ENCODE data around the gene GAD2.

GAD2 gene

GRCh38 chr10:26216585-26217395 is at the start of gene GAD2:
GAD2 (plus strand) TSS chr10:26216774; CDS start chr10:26216810, 36 bp downstream.
- DNase-seq (ENCODE audit: low read depth in 2 of 2): no peak

- no peak for DNase-seq (ENCODE audit: low read depth in 2 of 2)
These were observed 47.1 kb upstream of the GAD2 start for GRCh38 chr10:26169466-26169865.

- DNase-seq (ENCODE audit: low read depth in 2 of 2): no peak
These were observed 44.4 kb upstream of the GAD2 start for GRCh38 chr10:26172131-26172530.

GRCh38 chr10:26173837-26174236 is 42.7 kb upstream of the GAD2 start:
- DNase-seq (ENCODE audit: low read depth in 2 of 2): no peak

GRCh38 chr10:26177341-26177740 is 39.2 kb upstream of the GAD2 start:
- DNase-seq (ENCODE audit: low read depth in 2 of 2): no peak

GRCh38 chr10:26194275-26194674 is 22.3 kb upstream of the GAD2 start:
- DNase-seq (ENCODE audit: low read depth in 2 of 2): no peak

- DNase-seq (ENCODE audit: low read depth in 2 of 2): no peak
These were observed 19.3 kb upstream of the GAD2 start for GRCh38 chr10:26197248-26197647.

GRCh38 chr10:26198119-26198518 is 18.5 kb upstream of the GAD2 start:
- no peak for DNase-seq (ENCODE audit: low read depth in 2 of 2)

- no peak for DNase-seq (ENCODE audit: low read depth in 2 of 2)
These were observed 16.7 kb upstream of the GAD2 start for GRCh38 chr10:26199841-26200240.

GRCh38 chr10:26205223-26205622 is 11.4 kb upstream of the GAD2 start:
- DNase-seq (ENCODE audit: low read depth in 2 of 2): no peak

- DNase-seq (ENCODE audit: low read depth in 2 of 2): no peak
These were observed 4.7 kb upstream of the GAD2 start for GRCh38 chr10:26211781-26212444.

GRCh38 chr10:26212511-26212910 is 4.1 kb upstream of the GAD2 start:
- no peak for DNase-seq (ENCODE audit: low read depth in 2 of 2)

- no peak for DNase-seq (ENCODE audit: low read depth in 2 of 2)
These were observed 3.3 kb upstream of the GAD2 start for GRCh38 chr10:26213157-26213800.

- no peak for DNase-seq (ENCODE audit: low read depth in 2 of 2)
These were observed 2.6 kb upstream of the GAD2 start for GRCh38 chr10:26214004-26214403.

- DNase-seq (ENCODE audit: low read depth in 2 of 2): no peak
These were observed 1.8 kb upstream of the GAD2 start for GRCh38 chr10:26214551-26215395.

GRCh38 chr10:26215396-26215934 is 1.1 kb upstream of the GAD2 start:
- DNase-seq (ENCODE audit: low read depth in 2 of 2): no peak

GRCh38 chr10:26215935-26216584 is 514 bp upstream of the GAD2 start:
- DNase-seq (ENCODE audit: low read depth in 2 of 2): no peak

- no peak for DNase-seq (ENCODE audit: low read depth in 2 of 2)
These were observed 967 bp downstream of the GAD2 start for GRCh38 chr10:26217396-26218086.

GRCh38 chr10:26219676-26220075 is 3.1 kb downstream of the GAD2 start:
- no peak for DNase-seq (ENCODE audit: low read depth in 2 of 2)

GRCh38 chr10:26220901-26221300 is 4.3 kb downstream of the GAD2 start:
- no peak for DNase-seq (ENCODE audit: low read depth in 2 of 2)

Measured in stimulated activated CD8-positive, alpha-beta memory T cell treated with anti-CD3 and anti-CD28 coated beads, Interleukin-7, amount 100 ng/mL, for 4 hours (primary cell).